IMR-90 (cell line): ENCODE results near the gene NOL4L. TPM values are rescaled to one million over a fixed set of nuclear protein-coding genes. Genes with fewer than 3 reads are reported as not detected.

ENCODE experiments used
- ATAC-seq: fragments of 200-7000 bp; cut with Tn5 transposase; 2 replicates; pipeline ENCODE4 v1.9.1; 2020; ENCODE audit warnings: low read depth, mild to moderate bottlenecking, moderate library complexity
- BruUV-seq: library from RNA; stranded (reverse); fragments of 400-500 nt; replicated peaks from 2 replicates; lab custom pipeline; 2021; lab: Mats Ljungman, UMichigan
- CTCF ChIA-PET: fragments of 300-600 bp; formaldehyde crosslinking; extraction: SDS; loops from one replicate; lab custom pipeline; 2021; ENCODE audit warnings: antibody characterized with exemption; lab: Yijun Ruan, JAX
- POLR2A ChIA-PET: fragments of 300-600 bp; sonication (Branson Sonifier 250); formaldehyde crosslinking; loops from one replicate; lab custom pipeline; 2022; ENCODE audit warnings: antibody characterized with exemption; ENCODE audit not compliant: unreplicated experiment; lab: Charles Lee
- DNase-seq: peaks from one replicate; pipeline ENCODE4 v3.0.0; 2013
- H2AFZ ChIP-seq: replicated peaks from 2 replicates; pipeline ENCODE3; 2013; ENCODE audit warnings: low read length, mild to moderate bottlenecking; ENCODE audit not compliant: poor library complexity
- H2AK5ac ChIP-seq: 2 replicates; pipeline ENCODE4 v1.6.1; 2013; ENCODE audit warnings: low read depth, low read length, inconsistent platforms
- H2AK9ac ChIP-seq: replicated peaks from 2 replicates; pipeline ENCODE3; 2013; ENCODE audit warnings: mild to moderate bottlenecking, low read depth, low read length, moderate library complexity; ENCODE audit not compliant: poor library complexity
- H2BK120ac ChIP-seq: 2 replicates; pipeline ENCODE4 v1.6.1; 2013; ENCODE audit warnings: low read depth, low read length, inconsistent platforms
- H2BK15ac ChIP-seq: 3 replicates; pipeline ENCODE4 v1.6.1; 2013; ENCODE audit warnings: low read depth, low read length, inconsistent platforms
- H2BK20ac ChIP-seq: 2 replicates; pipeline ENCODE4 v1.6.1; 2013; ENCODE audit warnings: low read depth, mild to moderate bottlenecking, inconsistent platforms, low read length, moderate library complexity
- H2BK5ac ChIP-seq: 2 replicates; pipeline ENCODE4 v1.6.1; 2013; ENCODE audit warnings: mild to moderate bottlenecking, low read depth, low read length, inconsistent platforms; ENCODE audit not compliant: poor library complexity, severe bottlenecking
- H3K14ac ChIP-seq: replicated peaks from 2 replicates; pipeline ENCODE4 v1.6.1; 2013; ENCODE audit warnings: low read depth, low read length, inconsistent platforms
- H3K18ac ChIP-seq: 2 replicates; pipeline ENCODE4 v1.6.1; 2013; ENCODE audit warnings: low read depth, low read length, control low read depth
- H3K23ac ChIP-seq: 2 replicates; pipeline ENCODE4 v1.6.1; 2013; ENCODE audit warnings: low read depth, low read length, inconsistent platforms
- H3K27ac ChIP-seq: 2 replicates; pipeline ENCODE4 v1.5.1; 2013; ENCODE audit warnings: mild to moderate bottlenecking, control low read depth, low read length; ENCODE audit not compliant: insufficient read depth
- H3K27me3 ChIP-seq: 2 replicates; pipeline ENCODE4 v1.6.1; 2013; ENCODE audit warnings: low read length; ENCODE audit not compliant: control insufficient read depth, insufficient read depth
- H3K36me3 ChIP-seq: 2 replicates; pipeline ENCODE4 v1.6.1; 2013; ENCODE audit warnings: low read length, mixed read lengths; ENCODE audit not compliant: control insufficient read depth, insufficient read depth
- H3K4ac ChIP-seq: 2 replicates; pipeline ENCODE4 v1.6.1; 2013; ENCODE audit warnings: low read depth, low read length, inconsistent platforms
- H3K4me1 ChIP-seq: 2 replicates; pipeline ENCODE4 v1.6.1; 2013; ENCODE audit warnings: low read length, mixed read lengths; ENCODE audit not compliant: control insufficient read depth, insufficient read depth
- H3K4me2 ChIP-seq: 2 replicates; pipeline ENCODE4 v1.6.1; 2013; ENCODE audit warnings: low read depth, mild to moderate bottlenecking, control low read depth, low read length, moderate library complexity
- H3K4me3 ChIP-seq: 2 replicates; pipeline ENCODE4 v1.5.1; 2013; ENCODE audit warnings: low read depth, mild to moderate bottlenecking, control low read depth, low read length, moderate library complexity; ENCODE audit not compliant: insufficient read depth
- H3K56ac ChIP-seq: 2 replicates; pipeline ENCODE4 v1.6.1; 2013; ENCODE audit warnings: low read length, inconsistent platforms; ENCODE audit not compliant: insufficient read depth; ENCODE audit errors: extremely low read depth
- H3K79me1 ChIP-seq, 2 experiments: 2 replicates each; pipeline ENCODE4 v1.6.1; 2013; ENCODE audit warnings: low read length in 2 of 2, inconsistent platforms in 1 of 2, low read depth in 1 of 2
- H3K9ac ChIP-seq: 2 replicates; pipeline ENCODE4 v1.6.1; 2013; ENCODE audit warnings: low read depth, low read length, control low read depth
- H3K9me1 ChIP-seq: 2 replicates; pipeline ENCODE4 v1.6.1; 2013; ENCODE audit warnings: low read length, inconsistent platforms; ENCODE audit not compliant: insufficient read depth
- H3K9me3 ChIP-seq: 2 replicates; pipeline ENCODE4 v1.6.1; 2013; ENCODE audit warnings: low read length; ENCODE audit not compliant: control insufficient read depth, insufficient read depth
- H4K20me1 ChIP-seq: 2 replicates; pipeline ENCODE4 v1.6.1; 2013; ENCODE audit warnings: low read length, inconsistent platforms; ENCODE audit not compliant: insufficient read depth
- H4K5ac ChIP-seq: 2 replicates; pipeline ENCODE4 v1.6.1; 2013; ENCODE audit warnings: mild to moderate bottlenecking, low read depth, low read length, control low read depth
- H4K8ac ChIP-seq, 2 experiments: 2 replicates each; pipeline ENCODE4 v1.6.1; 2013; ENCODE audit warnings: low read depth in 2 of 2, low read length in 2 of 2, control low read depth in 1 of 2, inconsistent platforms in 1 of 2
- H4K91ac ChIP-seq: 2 replicates; pipeline ENCODE4 v1.6.1; 2013; ENCODE audit warnings: low read depth, low read length, inconsistent platforms; ENCODE audit not compliant: insufficient read depth
- BHLHE40 ChIP-seq: fragments of 150-350 bp; IDR thresholded peaks from 2 replicates; pipeline ENCODE4 v1.6.1; 2016; ENCODE audit warnings: mild to moderate bottlenecking, low read depth, low read length
- CEBPB ChIP-seq: IDR thresholded peaks from 2 replicates; pipeline ENCODE4 v1.6.1; 2012; ENCODE audit warnings: low read depth, low read length, improper control_type of control experiment
- CHD1 ChIP-seq: IDR thresholded peaks from 2 replicates; pipeline ENCODE4 v1.6.1; 2012; ENCODE audit warnings: low read depth, low read length, improper control_type of control experiment
- FOS ChIP-seq: fragments of 150-350 bp; IDR thresholded peaks from 2 replicates; pipeline ENCODE4 v1.6.1; 2016; ENCODE audit warnings: low read depth, low read length
- MAFK ChIP-seq: IDR thresholded peaks from 2 replicates; pipeline ENCODE4 v1.6.1; 2012; ENCODE audit warnings: low read depth, low read length, improper control_type of control experiment
- MAZ ChIP-seq: IDR thresholded peaks from 2 replicates; pipeline ENCODE4 v1.6.1; 2012; ENCODE audit warnings: low read depth, mild to moderate bottlenecking, low read length, improper control_type of control experiment, moderate library complexity, borderline replicate concordance
- MXI1 ChIP-seq: IDR thresholded peaks from 2 replicates; pipeline ENCODE4 v1.6.1; 2012; ENCODE audit warnings: low read depth, mild to moderate bottlenecking, low read length, moderate library complexity, borderline replicate concordance
- NFE2L2 ChIP-seq: fragments of 150-350 bp; IDR thresholded peaks from 2 replicates; pipeline ENCODE4 v1.6.1; 2016; ENCODE audit warnings: low read depth, mild to moderate bottlenecking, low read length
- RCOR1 ChIP-seq: IDR thresholded peaks from 2 replicates; pipeline ENCODE4 v1.6.1; 2012; ENCODE audit warnings: mild to moderate bottlenecking, low read length, improper control_type of control experiment; ENCODE audit not compliant: insufficient replicate concordance
- RFX5 ChIP-seq: IDR thresholded peaks from 2 replicates; pipeline ENCODE4 v1.8.0; 2012; ENCODE audit warnings: low read depth, mild to moderate bottlenecking, low read length, moderate library complexity
- SMC3 ChIP-seq: fragments of 150-350 bp; IDR thresholded peaks from 2 replicates; pipeline ENCODE4 v1.6.1; 2016; ENCODE audit warnings: low read depth, mild to moderate bottlenecking, antibody characterized with exemption, low read length, moderate library complexity
- WGBS, 2 experiments: methylation state at CpG; one replicate each; pipeline versions ENCODE4 v1.1.5 to v1.1.7; 2013; ENCODE audit warnings: missing lambda C conversion rate in 2 of 2; ENCODE audit not compliant: insufficient read length in 1 of 2; ENCODE audit errors: extremely low coverage in 2 of 2; 5-methylcytosine and 5-hydroxymethylcytosine counted together
- dilution Hi-C: fragments of 300-500 bp; cut with HindIII; formaldehyde crosslinking; loops from one replicate; pipeline ENCODE4 v1.14.3; 2018; ENCODE audit warnings: low sequenced_read_pairs; ENCODE audit not compliant: unreplicated experiment
- in situ Hi-C: fragments of 300-500 bp; cut with MboI; formaldehyde crosslinking; loops from 3 replicates; pipeline ENCODE4 v1.14.3; 2019; ENCODE audit warnings: low sequenced_read_pairs, inconsistent platforms, mixed read lengths
- intact Hi-C: fragments of 100-400 bp; cut with micrococcal nuclease; formaldehyde crosslinking; loops from 2 replicates; pipeline ENCODE4 v1.10.0; 2022
- polyA plus RNA-seq, 3 experiments: library from polyadenylated mRNA; depleted of rRNA; stranded (reverse); fragments of >200 nt; gene quantifications; 2 replicates each; pipeline ENCODE4 v1.2.3, GENCODE V29; 2012; ENCODE audit warnings: low replicate concordance in 1 of 3
- total RNA-seq: library from RNA; depleted of rRNA; stranded (reverse); fragments of >200 nt; gene quantifications from 2 replicates; pipeline ENCODE4 v1.2.3, GENCODE V29; 2012
- TF ChIP-seq, protein P1 (sequence below): fragments of 150-350 bp; IDR thresholded peaks from 2 replicates; pipeline ENCODE4 v1.6.1; 2016; ENCODE audit warnings: low read depth, mild to moderate bottlenecking, low read length, moderate library complexity, borderline replicate concordance
- TF ChIP-seq, protein P2 (sequence below): conservative IDR thresholded peaks from 2 replicates; pipeline ENCODE4 v1.5.1; 2012; ENCODE audit warnings: mild to moderate bottlenecking, low read depth, low read length, improper control_type of control experiment
- TF ChIP-seq, protein P3 (sequence below): fragments of 150-350 bp; IDR thresholded peaks from 2 replicates; pipeline ENCODE4 v1.6.1; 2017; ENCODE audit warnings: mild to moderate bottlenecking, antibody characterized with exemption, low read length, low read depth

Gene NOL4L
- total and polyA plus RNA-seq, 2 of the 4 experiments (the other 2 are of a cell fraction) = 4.7 to 13.3 TPM

DNA sequence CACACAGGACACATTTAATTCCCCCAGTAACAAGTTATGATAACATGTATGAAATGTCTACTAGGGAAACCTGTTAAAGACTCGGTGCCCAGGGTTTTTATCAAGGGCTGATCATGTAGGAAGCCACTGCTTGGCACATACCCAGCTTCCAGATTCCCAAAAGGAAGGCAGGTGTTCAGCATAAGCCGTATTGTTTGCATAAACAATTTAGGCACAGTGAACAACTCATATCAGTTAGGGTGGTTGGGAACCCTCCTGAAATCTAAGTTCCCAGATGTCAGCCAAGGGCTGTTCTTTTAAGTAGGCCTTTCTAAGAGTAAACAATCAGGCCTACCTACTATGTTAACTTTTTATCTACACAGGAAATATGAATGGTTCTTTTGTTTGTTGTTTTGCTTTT is 152.9 kb downstream of the NOL4L start:
- Histone ChIP-seq H3K9me1 (peaks cover 33% of the 10 kb centered on the region), H2AFZ (no peak overlapping the region), H3K9me3 (no peaks in the 10 kb centered on the region), H2BK15ac (no peak overlapping the region), H3K56ac (no peak overlapping the region), H3K4ac (no peak overlapping the region), H2BK120ac (no peak overlapping the region), H4K8ac (no peak overlapping the region), H2AK9ac (no peak overlapping the region), H4K20me1 (peaks cover 48% of the 10 kb centered on the region), H4K5ac (no peak overlapping the region), H3K23ac (no peak overlapping the region), H2BK5ac (no peak overlapping the region), H3K36me3 (peaks cover 71% of the 10 kb centered on the region), H3K4me1 (no peaks in the 10 kb centered on the region), H3K18ac (no peak overlapping the region), H2BK20ac (no peak overlapping the region), H3K14ac (no peak overlapping the region), H2AK5ac (no peak overlapping the region), H3K4me3 (no peak overlapping the region), H3K27me3 (no peaks in the 10 kb centered on the region), H3K27ac (no peak overlapping the region), H4K91ac (no peak overlapping the region), H3K9ac (no peak overlapping the region), H3K79me1 (peaks cover 39 to 71% of the 10 kb centered on the region in 2 experiments), H3K4me2 (no peak overlapping the region)
- CTCF ChIA-PET = no interaction called here
- dilution Hi-C loops = no loop called here
- no TSS peak for BruUV-seq
- in situ Hi-C loops = no loop called here
- DNase-seq = no peak
- intact Hi-C loops = no loop called here
- TF ChIP-seq SMC3 = no peak
- TF ChIP-seq, protein P1, sequence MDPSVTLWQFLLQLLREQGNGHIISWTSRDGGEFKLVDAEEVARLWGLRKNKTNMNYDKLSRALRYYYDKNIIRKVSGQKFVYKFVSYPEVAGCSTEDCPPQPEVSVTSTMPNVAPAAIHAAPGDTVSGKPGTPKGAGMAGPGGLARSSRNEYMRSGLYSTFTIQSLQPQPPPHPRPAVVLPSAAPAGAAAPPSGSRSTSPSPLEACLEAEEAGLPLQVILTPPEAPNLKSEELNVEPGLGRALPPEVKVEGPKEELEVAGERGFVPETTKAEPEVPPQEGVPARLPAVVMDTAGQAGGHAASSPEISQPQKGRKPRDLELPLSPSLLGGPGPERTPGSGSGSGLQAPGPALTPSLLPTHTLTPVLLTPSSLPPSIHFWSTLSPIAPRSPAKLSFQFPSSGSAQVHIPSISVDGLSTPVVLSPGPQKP = no peak
- TF ChIP-seq FOS = no peak
- TF ChIP-seq, protein P2, sequence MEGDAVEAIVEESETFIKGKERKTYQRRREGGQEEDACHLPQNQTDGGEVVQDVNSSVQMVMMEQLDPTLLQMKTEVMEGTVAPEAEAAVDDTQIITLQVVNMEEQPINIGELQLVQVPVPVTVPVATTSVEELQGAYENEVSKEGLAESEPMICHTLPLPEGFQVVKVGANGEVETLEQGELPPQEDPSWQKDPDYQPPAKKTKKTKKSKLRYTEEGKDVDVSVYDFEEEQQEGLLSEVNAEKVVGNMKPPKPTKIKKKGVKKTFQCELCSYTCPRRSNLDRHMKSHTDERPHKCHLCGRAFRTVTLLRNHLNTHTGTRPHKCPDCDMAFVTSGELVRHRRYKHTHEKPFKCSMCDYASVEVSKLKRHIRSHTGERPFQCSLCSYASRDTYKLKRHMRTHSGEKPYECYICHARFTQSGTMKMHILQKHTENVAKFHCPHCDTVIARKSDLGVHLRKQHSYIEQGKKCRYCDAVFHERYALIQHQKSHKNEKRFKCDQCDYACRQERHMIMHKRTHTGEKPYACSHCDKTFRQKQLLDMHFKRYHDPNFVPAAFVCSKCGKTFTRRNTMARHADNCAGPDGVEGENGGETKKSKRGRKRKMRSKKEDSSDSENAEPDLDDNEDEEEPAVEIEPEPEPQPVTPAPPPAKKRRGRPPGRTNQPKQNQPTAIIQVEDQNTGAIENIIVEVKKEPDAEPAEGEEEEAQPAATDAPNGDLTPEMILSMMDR = no peak
- TF ChIP-seq, protein P3, sequence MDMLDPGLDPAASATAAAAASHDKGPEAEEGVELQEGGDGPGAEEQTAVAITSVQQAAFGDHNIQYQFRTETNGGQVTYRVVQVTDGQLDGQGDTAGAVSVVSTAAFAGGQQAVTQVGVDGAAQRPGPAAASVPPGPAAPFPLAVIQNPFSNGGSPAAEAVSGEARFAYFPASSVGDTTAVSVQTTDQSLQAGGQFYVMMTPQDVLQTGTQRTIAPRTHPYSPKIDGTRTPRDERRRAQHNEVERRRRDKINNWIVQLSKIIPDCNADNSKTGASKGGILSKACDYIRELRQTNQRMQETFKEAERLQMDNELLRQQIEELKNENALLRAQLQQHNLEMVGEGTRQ = no peak
- TF ChIP-seq MXI1 = no peak
- no peak for TF ChIP-seq RCOR1
- TF ChIP-seq BHLHE40 = no peak
- no peak for TF ChIP-seq MAFK
- TF ChIP-seq CHD1 = no peak
- no peak for TF ChIP-seq CEBPB
- no peak for TF ChIP-seq RFX5
- no peak for TF ChIP-seq MAZ
- no peak for TF ChIP-seq NFE2L2
- no CpG with 5 or more reads among the region's 2 CpGs for WGBS, 2 experiments
- POLR2A ChIA-PET = no interaction called here
- no peak for ATAC-seq
